ENCODE results near the gene PCSK9.

DNA sequence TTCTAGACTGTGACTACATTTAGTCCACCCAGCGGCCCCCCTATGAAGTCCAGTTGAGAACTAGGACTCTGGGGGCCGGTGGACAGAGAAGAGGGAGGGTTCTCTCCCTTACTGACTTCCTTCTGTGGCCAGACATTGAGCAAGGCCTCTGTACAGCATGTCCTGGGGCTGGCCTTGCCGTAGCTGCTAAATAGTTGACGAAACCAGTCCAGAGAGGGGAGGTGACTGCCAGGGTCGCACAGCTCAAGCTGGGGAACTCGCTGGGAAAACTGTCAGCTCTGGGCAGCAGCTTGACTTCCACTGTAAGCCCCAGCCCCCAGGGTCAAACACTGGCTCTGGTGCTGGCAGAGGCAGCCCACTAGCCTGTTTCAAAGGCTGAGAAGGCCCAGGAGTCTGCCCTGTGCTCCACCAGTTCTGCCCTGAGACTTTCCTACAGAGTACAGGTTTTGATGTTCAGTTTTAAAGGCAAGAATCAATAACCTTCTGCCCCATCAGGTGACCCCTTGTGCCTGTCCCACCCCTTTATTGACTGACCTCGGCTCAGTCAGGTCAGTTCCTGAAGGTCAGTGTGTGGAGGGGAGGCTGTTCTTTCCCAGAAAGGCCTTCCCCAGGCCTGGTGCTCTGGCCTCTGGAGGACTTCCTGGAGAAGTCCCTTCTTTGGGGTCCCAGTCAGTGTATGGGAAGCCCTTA is 14.1 kb downstream of the PCSK9 start:
- TF ChIP-seq POLR2A (IDR thresholded peaks at IDR 0.05; ENCODE audit: low read length) (no peak), GATA1 (IDR thresholded peaks at IDR 0.05; ENCODE audit: low read depth, low read length) (no peak)

Data from erythroblast (primary cell).